GM13977 (cell line): ENCODE data around the gene SHROOM3.

Source experiments
- DNase-seq: peaks from one replicate; pipeline ENCODE4 v3.0.0; 2012; ENCODE audit warnings: low spot score
- in situ Hi-C: fragments of 300-500 bp; cut with MboI; formaldehyde crosslinking; loops from one replicate; pipeline ENCODE4 v1.12.0; 2022; ENCODE audit warnings: low sequenced_read_pairs, low pct_unique_long_range_greater_than_20kb, mixed read lengths, inconsistent platforms; ENCODE audit not compliant: unreplicated experiment
- TF ChIP-seq, protein P1 (sequence below): IDR thresholded peaks from 2 replicates; pipeline ENCODE4 v1.5.1; 2012; ENCODE audit warnings: mild to moderate bottlenecking, control low read depth; ENCODE audit not compliant: insufficient read depth; ENCODE audit errors: extremely low read depth, missing control alignments

Gene SHROOM3

GRCh38 chr4:76813070-76813469 is 378.0 kb downstream of the SHROOM3 start:
- in situ Hi-C loops: no loop called here
- TF ChIP-seq, protein P1, sequence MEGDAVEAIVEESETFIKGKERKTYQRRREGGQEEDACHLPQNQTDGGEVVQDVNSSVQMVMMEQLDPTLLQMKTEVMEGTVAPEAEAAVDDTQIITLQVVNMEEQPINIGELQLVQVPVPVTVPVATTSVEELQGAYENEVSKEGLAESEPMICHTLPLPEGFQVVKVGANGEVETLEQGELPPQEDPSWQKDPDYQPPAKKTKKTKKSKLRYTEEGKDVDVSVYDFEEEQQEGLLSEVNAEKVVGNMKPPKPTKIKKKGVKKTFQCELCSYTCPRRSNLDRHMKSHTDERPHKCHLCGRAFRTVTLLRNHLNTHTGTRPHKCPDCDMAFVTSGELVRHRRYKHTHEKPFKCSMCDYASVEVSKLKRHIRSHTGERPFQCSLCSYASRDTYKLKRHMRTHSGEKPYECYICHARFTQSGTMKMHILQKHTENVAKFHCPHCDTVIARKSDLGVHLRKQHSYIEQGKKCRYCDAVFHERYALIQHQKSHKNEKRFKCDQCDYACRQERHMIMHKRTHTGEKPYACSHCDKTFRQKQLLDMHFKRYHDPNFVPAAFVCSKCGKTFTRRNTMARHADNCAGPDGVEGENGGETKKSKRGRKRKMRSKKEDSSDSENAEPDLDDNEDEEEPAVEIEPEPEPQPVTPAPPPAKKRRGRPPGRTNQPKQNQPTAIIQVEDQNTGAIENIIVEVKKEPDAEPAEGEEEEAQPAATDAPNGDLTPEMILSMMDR: no peak
- no peak for DNase-seq

- in situ Hi-C loops: no loop called here
- no peak for DNase-seq
- TF ChIP-seq, protein P1: no peak
Measured at GRCh38 chr4:76821641-76822040, 386.6 kb downstream of the SHROOM3 start.

- TF ChIP-seq, protein P1: no peak
- DNase-seq: no peak
- in situ Hi-C loops: no loop called here
Measured at GRCh38 chr4:76822303-76822702, 387.3 kb downstream of the SHROOM3 start.

- TF ChIP-seq, protein P1: no peak
- no peak for DNase-seq
- in situ Hi-C loops: no loop called here
Measured at GRCh38 chr4:76823495-76823894, 388.5 kb downstream of the SHROOM3 start.

DNA sequence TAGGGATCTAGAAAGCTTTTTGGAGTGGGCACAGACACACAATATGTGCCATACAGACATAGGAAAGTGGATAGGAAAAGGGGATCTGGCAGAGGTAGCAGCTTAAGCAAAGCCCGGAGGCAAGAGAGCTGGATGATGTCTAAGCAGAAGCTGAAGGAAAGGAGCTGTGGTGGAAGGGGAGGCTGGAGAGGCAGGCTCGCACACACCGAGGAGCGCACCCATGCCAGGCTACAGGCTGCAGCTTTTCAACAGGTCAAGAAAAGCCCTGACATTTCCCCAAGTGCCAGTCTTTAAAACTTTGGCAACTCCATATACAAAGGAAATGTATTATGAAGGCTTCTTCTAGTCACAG is 395.6 kb downstream of the SHROOM3 start:
- in situ Hi-C loops: no loop called here
- TF ChIP-seq, protein P1: no peak
- DNase-seq: no peak

GRCh38 chr4:76830964-76831703 is 396.1 kb downstream of the SHROOM3 start:
- TF ChIP-seq, protein P1: no peak
- in situ Hi-C loops: no loop called here
- no peak for DNase-seq
